Measurements from ENCODE around the gene PFN3. TPM values are rescaled to one million over a fixed set of nuclear protein-coding genes. Genes with fewer than 3 reads are reported as not detected.

PFN3 gene
- total and polyA plus RNA-seq, 2 experiments from 2014 or later: 1.9 to 2.0 TPM

DNA sequence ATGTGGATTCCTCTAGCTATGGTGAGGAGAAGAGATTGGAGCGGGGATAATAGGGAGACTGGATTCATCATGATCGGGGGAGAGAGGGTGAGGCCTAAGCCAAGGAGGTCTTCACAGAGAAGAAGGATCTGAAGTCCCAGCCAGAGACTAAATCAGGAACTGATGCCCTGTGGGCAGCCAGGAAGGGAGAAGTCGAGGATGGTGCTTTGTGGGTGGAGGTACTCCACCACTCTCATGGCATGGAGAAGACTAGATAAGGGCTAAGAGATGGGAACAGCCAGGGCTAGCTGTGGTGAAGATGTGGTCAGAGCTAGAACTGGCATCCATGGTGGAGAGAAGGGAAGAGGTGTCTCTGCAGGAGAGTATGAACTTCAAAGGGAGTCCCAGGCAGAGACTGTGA is 45.8 kb downstream of the PFN3 start:
- H3K9me2 ChIP-seq (ENCODE audit: insufficient read depth): peaks cover 4% of the 10 kb centered on the region; the same call in 1 of the 2 replicates
- peaks cover 3% of the 10 kb centered on the region; the same call in 1 of the 2 replicates for H3K36me3 ChIP-seq (ENCODE audit: insufficient read depth)
- Mint-ChIP-seq H3K27me3 (ENCODE audit: insufficient read depth, low read depth, poor library complexity) (peaks cover 18% of the 10 kb centered on the region), H3K4me1 (peaks cover 17% of the 10 kb centered on the region), H3K4me3 (no peak overlapping the region; the same call in 2 of the 3 replicates), H3K36me3 (ENCODE audit: low read depth) (peaks cover 4% of the 10 kb centered on the region; the same call in 2 of the 3 replicates), H3K27ac (no peak overlapping the region), H3K9me3 (no peaks in the 10 kb centered on the region; the same call in 2 of the 3 replicates)
- TF ChIP-seq, protein P1, sequence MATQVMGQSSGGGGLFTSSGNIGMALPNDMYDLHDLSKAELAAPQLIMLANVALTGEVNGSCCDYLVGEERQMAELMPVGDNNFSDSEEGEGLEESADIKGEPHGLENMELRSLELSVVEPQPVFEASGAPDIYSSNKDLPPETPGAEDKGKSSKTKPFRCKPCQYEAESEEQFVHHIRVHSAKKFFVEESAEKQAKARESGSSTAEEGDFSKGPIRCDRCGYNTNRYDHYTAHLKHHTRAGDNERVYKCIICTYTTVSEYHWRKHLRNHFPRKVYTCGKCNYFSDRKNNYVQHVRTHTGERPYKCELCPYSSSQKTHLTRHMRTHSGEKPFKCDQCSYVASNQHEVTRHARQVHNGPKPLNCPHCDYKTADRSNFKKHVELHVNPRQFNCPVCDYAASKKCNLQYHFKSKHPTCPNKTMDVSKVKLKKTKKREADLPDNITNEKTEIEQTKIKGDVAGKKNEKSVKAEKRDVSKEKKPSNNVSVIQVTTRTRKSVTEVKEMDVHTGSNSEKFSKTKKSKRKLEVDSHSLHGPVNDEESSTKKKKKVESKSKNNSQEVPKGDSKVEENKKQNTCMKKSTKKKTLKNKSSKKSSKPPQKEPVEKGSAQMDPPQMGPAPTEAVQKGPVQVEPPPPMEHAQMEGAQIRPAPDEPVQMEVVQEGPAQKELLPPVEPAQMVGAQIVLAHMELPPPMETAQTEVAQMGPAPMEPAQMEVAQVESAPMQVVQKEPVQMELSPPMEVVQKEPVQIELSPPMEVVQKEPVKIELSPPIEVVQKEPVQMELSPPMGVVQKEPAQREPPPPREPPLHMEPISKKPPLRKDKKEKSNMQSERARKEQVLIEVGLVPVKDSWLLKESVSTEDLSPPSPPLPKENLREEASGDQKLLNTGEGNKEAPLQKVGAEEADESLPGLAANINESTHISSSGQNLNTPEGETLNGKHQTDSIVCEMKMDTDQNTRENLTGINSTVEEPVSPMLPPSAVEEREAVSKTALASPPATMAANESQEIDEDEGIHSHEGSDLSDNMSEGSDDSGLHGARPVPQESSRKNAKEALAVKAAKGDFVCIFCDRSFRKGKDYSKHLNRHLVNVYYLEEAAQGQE (IDR thresholded peaks at IDR 0.05; ENCODE audit: unreplicated experiment): no peak
- TF ChIP-seq STAT1 (IDR thresholded peaks at IDR 0.05; ENCODE audit: unreplicated experiment) (no peak), JUNB (IDR thresholded peaks at IDR 0.05; ENCODE audit: unreplicated experiment) (no peak), EZH2phosphoT487 (IDR thresholded peaks at IDR 0.05; ENCODE audit: unreplicated experiment) (no peak), ZNF114 (CRISPR knock-in tag; IDR thresholded peaks at IDR 0.05) (no peak), ZNF331 (CRISPR knock-in tag; IDR thresholded peaks at IDR 0.05; ENCODE audit: low read depth) (no peak)
- TF ChIP-seq, protein P2, sequence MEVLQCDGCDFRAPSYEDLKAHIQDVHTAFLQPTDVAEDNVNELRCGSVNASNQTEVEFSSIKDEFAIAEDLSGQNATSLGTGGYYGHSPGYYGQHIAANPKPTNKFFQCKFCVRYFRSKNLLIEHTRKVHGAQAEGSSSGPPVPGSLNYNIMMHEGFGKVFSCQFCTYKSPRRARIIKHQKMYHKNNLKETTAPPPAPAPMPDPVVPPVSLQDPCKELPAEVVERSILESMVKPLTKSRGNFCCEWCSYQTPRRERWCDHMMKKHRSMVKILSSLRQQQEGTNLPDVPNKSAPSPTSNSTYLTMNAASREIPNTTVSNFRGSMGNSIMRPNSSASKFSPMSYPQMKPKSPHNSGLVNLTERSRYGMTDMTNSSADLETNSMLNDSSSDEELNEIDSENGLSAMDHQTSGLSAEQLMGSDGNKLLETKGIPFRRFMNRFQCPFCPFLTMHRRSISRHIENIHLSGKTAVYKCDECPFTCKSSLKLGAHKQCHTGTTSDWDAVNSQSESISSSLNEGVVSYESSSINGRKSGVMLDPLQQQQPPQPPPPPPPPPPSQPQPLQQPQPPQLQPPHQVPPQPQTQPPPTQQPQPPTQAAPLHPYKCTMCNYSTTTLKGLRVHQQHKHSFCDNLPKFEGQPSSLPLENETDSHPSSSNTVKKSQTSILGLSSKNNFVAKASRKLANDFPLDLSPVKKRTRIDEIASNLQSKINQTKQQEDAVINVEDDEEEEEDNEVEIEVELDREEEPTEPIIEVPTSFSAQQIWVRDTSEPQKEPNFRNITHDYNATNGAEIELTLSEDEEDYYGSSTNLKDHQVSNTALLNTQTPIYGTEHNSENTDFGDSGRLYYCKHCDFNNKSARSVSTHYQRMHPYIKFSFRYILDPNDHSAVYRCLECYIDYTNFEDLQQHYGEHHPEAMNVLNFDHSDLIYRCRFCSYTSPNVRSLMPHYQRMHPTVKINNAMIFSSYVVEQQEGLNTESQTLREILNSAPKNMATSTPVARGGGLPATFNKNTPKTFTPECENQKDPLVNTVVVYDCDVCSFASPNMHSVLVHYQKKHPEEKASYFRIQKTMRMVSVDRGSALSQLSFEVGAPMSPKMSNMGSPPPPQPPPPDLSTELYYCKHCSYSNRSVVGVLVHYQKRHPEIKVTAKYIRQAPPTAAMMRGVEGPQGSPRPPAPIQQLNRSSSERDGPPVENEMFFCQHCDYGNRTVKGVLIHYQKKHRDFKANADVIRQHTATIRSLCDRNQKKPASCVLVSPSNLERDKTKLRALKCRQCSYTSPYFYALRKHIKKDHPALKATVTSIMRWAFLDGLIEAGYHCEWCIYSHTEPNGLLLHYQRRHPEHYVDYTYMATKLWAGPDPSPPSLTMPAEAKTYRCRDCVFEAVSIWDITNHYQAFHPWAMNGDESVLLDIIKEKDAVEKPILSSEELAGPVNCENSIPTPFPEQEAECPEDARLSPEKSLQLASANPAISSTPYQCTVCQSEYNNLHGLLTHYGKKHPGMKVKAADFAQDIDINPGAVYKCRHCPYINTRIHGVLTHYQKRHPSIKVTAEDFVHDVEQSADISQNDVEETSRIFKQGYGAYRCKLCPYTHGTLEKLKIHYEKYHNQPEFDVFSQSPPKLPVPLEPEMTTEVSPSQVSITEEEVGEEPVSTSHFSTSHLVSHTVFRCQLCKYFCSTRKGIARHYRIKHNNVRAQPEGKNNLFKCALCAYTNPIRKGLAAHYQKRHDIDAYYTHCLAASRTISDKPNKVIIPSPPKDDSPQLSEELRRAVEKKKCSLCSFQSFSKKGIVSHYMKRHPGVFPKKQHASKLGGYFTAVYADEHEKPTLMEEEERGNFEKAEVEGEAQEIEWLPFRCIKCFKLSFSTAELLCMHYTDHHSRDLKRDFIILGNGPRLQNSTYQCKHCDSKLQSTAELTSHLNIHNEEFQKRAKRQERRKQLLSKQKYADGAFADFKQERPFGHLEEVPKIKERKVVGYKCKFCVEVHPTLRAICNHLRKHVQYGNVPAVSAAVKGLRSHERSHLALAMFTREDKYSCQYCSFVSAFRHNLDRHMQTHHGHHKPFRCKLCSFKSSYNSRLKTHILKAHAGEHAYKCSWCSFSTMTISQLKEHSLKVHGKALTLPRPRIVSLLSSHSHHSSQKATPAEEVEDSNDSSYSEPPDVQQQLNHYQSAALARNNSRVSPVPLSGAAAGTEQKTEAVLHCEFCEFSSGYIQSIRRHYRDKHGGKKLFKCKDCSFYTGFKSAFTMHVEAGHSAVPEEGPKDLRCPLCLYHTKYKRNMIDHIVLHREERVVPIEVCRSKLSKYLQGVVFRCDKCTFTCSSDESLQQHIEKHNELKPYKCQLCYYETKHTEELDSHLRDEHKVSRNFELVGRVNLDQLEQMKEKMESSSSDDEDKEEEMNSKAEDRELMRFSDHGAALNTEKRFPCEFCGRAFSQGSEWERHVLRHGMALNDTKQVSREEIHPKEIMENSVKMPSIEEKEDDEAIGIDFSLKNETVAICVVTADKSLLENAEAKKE (CRISPR knock-in tag; IDR thresholded peaks at IDR 0.05): no peak
- TF ChIP-seq, protein P3, sequence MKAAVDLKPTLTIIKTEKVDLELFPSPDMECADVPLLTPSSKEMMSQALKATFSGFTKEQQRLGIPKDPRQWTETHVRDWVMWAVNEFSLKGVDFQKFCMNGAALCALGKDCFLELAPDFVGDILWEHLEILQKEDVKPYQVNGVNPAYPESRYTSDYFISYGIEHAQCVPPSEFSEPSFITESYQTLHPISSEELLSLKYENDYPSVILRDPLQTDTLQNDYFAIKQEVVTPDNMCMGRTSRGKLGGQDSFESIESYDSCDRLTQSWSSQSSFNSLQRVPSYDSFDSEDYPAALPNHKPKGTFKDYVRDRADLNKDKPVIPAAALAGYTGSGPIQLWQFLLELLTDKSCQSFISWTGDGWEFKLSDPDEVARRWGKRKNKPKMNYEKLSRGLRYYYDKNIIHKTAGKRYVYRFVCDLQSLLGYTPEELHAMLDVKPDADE (IDR thresholded peaks at IDR 0.05): no peak
- no peak overlapping the region for H3K4me2 ChIP-seq
- H3K79me2 ChIP-seq (replicated peaks; ENCODE audit: insufficient read depth): peaks cover 17% of the 10 kb centered on the region
- peaks cover 6% of the 10 kb centered on the region for H3K4me1 ChIP-seq (ENCODE audit: insufficient read depth)
- ATAC-seq (no peak), DNase-seq (ENCODE audit: low spot score) (no peak)
- no peak overlapping the region for H3K4me3 ChIP-seq
- H3K27ac ChIP-seq (ENCODE audit: low read depth): no peak overlapping the region
- H3F3A ChIP-seq (replicated peaks; ENCODE audit: low read depth): 0 out of 2 replicates have a peak, but pooled peaks cover 6% of the 10 kb centered on the region
- no peaks in the 10 kb centered on the region; the same call in 1 of the 2 replicates for H3K27me3 ChIP-seq (ENCODE audit: insufficient read depth)
- H2AFZ ChIP-seq: no peak overlapping the region
- no peaks in the 10 kb centered on the region; the same call in 1 of the 2 replicates for H4K20me1 ChIP-seq (replicated peaks; ENCODE audit: insufficient read depth)

All from GM23338 (cell line).